HG02981 (cell line): ENCODE measurements around the gene MMS22L.

Source experiments
- ATAC-seq: cut with Tn5 transposase; IDR thresholded peaks from one replicate; pipeline ENCODE4 v1.9.1; 2021; ENCODE audit warnings: mild to moderate bottlenecking, moderate library complexity; ENCODE audit not compliant: unreplicated experiment

Gene MMS22L

GRCh38 chr6:97150932-97151331 lies 132.1 kb downstream of the MMS22L start:
- no peak for ATAC-seq

GRCh38 chr6:97147421-97147820 lies 135.6 kb downstream of the MMS22L start:
- ATAC-seq, result no peak

- no peak for ATAC-seq
Measured at GRCh38 chr6:97145691-97146090, 137.3 kb downstream of the MMS22L start.

DNA sequence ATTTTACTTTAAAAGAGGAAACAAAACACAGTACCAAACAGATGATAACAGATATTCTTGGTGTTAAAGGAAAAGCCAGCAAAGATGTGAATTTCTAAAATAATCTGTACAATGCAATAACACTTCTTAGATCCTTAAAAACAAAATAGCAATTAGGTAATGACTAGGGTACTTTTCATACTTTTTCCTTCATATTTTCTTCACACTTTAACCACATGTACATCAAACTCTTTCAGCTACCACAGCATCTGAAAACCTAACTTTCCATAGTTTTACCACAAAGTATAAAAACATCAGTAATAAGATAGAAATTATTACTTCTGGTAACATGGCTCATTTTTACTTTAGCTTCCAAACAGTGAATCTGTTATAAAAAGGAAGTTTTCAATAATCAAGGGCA lies 141.3 kb downstream of the MMS22L start:
- ATAC-seq, result no peak

GRCh38 chr6:97138581-97138980 lies 144.4 kb downstream of the MMS22L start:
- no peak for ATAC-seq

DNA sequence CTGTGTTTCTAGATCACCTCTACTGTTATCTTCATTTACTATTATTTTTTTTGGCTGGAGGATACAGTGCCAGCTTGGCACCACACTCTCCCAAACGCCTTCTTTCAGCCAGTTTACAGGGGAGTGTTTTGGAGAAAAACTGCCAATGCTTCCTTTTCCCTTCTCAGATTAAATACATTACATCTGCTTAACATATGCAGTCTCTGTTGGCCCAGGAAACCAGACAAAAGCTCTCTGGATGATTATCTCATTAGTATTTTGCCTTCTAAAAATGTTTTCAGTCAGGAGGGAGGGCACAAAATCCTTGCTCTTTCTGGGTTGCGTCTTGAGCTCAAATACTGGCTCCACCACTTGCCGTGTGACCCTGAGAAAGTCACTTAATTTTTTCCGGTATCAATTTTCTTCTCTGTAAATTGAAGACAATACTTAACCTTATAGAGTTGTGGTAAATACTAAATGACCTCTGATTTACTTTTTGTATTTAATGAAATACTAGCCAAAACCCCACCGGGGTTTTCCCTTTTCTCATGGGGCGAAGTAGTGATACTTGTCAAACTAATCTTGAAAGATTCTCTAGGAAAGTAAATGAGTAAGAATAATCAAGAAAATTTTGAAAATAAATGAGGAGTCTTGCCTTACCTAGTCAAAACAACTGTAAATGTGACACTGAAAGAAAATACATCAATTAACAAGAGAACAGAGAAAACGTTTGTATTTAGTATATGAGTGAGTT lies 146.2 kb downstream of the MMS22L start:
- ATAC-seq, result no peak

DNA sequence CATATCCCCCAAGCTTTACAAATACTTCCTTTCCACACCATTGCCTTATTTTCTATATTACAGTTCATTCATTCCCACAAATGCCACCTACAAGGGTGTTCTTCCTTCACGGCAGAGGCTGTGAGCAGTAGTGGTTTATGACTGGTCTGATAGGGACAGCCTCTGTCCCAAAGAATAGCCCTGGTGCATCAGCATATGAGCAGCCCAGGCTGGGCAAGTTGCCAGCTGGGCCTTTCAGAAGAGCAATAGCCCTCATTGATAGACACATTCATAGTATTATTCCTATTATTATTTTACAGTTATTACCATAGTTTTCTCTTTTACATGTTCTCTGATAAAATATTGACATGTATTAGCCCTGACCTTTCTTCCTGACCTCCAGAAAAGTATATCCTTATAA lies 149.9 kb downstream of the MMS22L start:
- ATAC-seq, result no peak

DNA sequence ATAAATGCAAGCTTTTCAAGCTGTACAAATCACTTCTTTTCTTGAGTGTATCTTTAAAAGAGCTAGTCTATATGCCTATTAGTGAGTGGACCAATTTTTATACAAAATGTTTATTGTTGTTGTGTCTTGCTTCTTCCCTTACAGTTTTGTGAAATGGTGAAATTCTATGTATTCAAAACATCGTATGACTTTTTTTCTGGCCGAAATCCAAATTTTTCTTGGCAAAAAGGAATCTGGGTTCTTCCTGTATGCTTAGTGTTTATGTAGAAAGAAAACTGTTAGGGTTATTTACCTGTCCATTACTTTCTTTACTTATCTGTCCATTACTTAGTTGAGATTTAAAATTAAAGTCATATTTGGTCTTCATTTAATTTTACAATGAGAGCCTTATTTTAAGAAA lies 153.9 kb downstream of the MMS22L start:
- no peak for ATAC-seq

DNA sequence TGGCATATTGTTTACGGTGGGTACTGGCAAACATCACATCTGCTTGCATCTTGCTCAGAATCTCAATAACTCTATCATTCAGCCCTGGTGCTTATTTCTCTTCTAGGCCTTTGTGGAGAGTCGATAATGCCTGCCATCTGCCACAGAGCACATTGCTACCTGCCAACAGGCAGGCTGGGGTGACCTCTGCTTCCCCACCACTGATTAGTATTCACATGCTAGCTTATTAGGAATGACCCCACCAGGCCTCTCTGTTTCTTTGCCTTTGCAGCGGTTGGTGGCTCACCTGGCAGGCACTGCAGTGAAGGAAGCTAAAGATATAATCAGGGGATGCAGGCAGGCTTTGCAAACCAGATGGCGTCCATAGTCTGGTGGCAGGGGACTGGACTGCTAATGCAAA lies 154.5 kb downstream of the MMS22L start:
- no peak for ATAC-seq

DNA sequence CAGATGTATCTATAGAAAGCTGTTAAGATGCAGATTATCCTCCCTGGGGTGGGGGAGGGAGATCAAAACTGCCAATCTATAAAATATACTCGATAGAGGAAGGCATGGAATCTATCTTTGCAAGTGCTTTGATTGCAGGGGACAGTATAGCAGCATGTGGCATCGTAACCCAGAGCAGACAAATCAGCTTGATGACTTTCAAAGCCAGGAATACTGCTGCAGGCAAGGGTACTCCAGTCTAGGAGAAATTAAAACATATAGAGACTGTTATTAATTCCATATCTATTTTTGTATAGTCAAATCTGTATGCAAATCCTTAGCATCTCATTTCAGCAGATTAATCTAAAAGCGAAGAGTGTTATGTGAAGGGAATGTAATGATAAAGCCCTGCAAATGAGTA lies 159.4 kb downstream of the MMS22L start:
- no peak for ATAC-seq

DNA sequence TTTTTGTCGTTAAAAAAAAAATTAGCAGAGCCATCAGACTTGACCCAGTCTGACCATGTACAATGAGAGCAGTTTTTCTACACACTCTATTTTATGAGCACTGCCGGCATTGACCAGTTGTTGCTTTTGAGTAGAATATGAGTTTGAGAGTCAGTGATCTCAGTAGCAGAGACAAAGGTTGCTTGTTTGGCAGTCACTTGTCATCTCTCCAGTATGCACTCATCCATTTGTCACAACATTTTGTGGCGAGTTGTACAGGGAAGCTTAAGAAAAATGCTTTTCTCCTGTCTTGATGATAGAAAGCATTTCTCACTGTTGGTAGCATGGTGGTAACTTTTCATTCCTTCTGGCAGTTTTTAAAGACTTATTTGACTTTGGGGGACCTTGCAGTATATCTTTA lies 159.9 kb downstream of the MMS22L start:
- ATAC-seq, result no peak

DNA sequence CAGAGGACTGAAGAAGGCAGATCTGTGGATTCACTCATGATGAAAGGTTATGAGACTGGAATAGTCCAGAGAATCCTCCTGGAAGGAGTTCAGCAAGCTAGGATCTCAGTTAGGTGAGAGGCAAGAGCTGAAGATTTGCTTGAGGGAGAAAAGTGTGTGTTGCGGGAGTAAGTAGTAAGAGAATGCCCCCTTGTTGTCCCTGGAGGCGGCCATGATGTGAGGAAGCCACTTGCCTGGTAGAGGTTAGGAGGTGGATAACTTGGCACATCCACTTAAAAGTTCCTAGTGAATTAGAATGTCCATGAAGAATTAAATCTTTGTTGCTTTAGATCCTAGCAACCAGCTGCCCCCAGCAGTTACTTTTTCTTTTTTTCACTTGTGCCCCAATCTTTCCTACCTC lies 162.5 kb downstream of the MMS22L start:
- no peak for ATAC-seq

DNA sequence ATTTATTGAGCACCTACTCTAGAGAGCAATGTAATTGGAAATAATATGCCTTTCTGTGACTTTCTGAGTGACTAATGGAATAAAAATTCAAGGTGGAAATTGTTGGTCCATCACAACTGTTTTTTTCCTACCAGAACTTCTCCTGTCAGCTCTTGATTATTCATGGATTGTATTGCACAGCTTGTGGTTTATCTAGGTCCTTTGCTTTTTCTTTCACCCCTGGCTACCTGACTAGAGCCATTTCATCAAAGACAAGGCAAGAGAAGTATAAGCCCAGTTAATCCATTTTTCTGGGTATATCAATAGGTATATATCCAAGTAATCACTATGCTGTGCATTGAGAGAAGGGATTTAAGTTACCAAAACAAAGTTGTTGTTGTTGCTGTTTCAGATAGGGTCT lies 168.4 kb downstream of the MMS22L start:
- ATAC-seq, result no peak

DNA sequence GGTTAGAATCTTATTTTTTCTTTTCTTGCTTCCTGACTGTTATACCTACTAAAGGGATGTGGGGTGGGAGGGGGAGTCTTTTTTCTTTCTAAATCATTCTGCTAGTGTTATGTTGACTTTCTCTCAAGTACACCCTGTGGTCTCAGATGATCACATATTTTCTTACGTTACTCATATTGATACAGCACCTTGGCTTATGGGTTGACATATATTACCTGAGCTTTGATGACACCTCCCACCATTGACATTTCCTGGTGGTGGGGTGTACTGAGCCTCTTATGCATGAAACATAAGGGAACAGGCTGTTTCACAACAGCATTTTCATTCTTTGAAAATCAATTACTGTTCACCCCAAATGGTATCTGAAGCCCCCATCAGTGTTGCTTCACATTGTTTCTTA lies 169.8 kb downstream of the MMS22L start:
- no peak for ATAC-seq

- ATAC-seq, result no peak
Measured at GRCh38 chr6:97111243-97111642, 171.8 kb downstream of the MMS22L start.

- ATAC-seq, result no peak
Measured at GRCh38 chr6:97110626-97111025, 172.4 kb downstream of the MMS22L start.

GRCh38 chr6:97110149-97110548 lies 172.9 kb downstream of the MMS22L start:
- ATAC-seq, result no peak

DNA sequence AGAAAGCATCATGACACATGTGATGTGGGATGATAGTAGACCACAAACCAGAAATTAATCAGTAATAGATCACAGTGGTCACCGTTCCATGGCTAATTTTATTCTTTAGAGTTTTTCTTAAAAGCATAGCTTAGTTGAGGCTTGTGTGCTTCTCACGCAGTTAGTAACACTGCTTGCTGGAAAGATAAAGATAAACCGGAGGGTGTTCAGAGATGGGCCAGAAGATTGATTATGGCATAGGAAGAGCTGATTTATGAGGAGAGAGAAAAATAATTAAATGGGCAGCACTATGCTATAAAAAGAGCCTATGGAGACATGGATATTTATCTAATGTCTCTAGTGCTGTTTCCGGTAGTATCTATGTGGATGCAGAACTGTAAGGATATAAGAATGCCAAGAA lies 173.6 kb downstream of the MMS22L start:
- no peak for ATAC-seq

DNA sequence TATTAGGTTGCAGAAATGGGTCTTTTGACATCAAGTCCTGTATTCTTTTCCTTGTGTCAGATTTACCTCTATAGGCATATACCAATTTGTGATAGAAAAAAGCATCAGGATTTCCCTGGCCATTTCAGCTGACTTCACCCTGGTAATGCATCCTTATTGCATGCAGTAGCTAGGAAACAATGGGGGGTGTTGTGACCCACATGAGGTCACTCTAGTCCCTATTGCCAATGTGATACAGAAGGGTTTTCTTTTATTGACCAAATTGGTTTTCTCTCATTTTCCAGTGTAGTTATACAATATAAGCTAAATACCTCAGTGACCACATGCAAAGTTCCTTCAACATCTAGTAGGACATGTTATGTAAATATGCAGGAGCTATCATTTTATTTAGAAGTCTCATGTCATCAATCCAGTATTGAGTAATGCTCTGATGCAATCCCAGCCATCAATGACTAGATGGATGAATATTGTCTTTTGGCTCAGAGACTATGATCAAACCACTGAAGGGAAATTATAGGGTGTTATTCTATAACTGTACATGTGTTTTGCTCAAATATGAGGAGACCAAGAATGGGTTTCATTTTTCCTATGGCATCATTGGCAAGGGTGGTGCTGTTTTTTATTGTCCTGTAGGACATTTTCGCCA lies 180.7 kb downstream of the MMS22L start:
- ATAC-seq, result no peak

- no peak for ATAC-seq
Measured at GRCh38 chr6:97100696-97101095, 182.3 kb downstream of the MMS22L start.

GRCh38 chr6:97097068-97098047 lies 185.7 kb downstream of the MMS22L start:
- ATAC-seq, result no peak
